CD4-positive, alpha-beta T cell treated with Interleukin-6 for 4 hours (primary cell): ENCODE measurements around the gene PPP2CA.
"Not testable (repeated sequence)": the region's sequence is repeated elsewhere in the genome, so short reads cannot be mapped to it uniquely, and the experiment has no call there.

Source experiments
- DNase-seq: peaks from one replicate; pipeline ENCODE4 v3.0.0-alpha.2; 2020; ENCODE audit warnings: mixed read lengths

PPP2CA gene

GRCh38 chr5:134245101-134245604, 19.3 kb upstream of the PPP2CA start:
- no peak for DNase-seq

DNA sequence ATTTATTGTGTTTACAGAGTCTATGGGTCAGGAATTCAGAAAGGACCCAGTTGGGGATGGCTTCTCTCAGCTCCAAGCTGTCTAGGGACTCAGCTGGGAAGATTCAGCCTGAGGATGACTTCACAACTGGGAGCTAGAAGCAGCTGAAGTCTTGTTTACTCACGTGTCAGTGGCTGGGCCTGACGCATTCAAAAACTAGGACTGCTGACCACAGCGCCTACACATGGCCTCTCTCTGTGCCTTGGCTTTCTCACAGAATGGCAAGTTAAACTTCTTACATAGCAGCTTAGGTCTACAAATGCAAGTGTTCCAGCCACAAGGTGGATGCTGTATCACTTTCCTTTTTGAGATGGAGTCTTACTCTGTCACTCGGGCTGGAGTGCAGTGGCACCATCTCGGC, 16.3 kb upstream of the PPP2CA start:
- DNase-seq = no peak

GRCh38 chr5:134240421-134240962, 14.6 kb upstream of the PPP2CA start:
- no peak for DNase-seq

DNA sequence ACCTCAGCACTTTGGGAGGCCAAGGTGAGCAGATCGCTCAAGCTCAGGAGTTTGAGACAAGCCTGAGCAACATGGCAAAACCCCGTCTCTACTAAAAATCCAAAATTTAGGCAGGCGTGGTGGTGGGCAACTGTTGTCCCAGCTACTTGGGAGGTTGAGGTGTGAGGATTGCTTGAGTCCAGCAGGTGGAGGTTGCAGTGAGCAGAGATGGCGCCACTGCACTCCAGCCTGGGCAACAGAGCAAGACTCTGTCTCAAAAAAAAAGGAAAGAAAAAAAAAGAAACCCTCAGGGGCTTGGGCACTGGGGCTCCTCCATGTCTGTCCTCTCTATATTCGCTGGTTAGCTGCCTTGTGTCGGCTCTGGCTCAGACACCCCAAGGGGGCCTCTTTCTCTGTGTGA, 10.9 kb upstream of the PPP2CA start:
- no peak for DNase-seq

GRCh38 chr5:134236318-134236717, 10.4 kb upstream of the PPP2CA start:
- DNase-seq = no peak

DNA sequence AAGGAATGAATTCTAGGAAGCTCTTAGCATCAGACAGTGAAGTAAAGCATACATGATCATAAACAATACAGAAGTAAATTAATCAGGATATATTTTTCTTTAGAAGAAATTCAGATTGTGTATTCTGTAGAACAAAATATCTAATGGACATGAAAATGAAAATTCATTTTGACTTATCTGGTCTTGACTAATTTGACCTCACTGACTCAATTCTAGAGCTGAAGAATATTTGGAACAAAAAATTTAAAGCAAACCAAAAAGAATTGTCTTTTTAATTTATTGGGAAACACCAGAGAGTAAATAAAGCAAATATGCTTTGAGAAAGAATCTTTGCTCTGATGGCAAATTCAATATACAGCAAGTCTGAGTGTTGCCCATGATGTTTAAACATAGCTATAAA, 2.8 kb upstream of the PPP2CA start:
- DNase-seq = no peak

- DNase-seq = no peak
These were observed 1.9 kb upstream of the PPP2CA start for GRCh38 chr5:134227776-134228175.

DNA sequence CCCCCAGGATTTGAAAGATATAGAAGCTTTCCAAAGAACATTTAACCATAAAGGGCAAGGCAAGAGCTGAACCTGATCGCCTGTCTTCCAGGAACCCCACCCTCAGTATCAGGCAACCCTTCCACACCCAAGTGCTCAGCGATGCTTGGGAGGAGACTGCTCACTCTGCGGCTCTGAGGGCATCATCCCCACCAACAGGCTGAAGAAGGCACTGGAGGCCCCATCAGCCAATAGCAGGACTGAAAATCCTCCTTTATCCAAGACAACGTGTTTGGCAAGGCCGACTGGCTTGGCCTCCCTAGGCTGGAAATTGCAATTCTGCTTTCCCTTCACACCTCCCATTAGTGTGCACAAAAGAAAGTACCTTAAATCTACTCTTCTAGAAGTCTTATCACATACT, 1.4 kb upstream of the PPP2CA start:
- DNase-seq = no peak

GRCh38 chr5:134226441-134227192, 744 bp upstream of the PPP2CA start:
- peak; percentile 79 for DNase-seq

DNA sequence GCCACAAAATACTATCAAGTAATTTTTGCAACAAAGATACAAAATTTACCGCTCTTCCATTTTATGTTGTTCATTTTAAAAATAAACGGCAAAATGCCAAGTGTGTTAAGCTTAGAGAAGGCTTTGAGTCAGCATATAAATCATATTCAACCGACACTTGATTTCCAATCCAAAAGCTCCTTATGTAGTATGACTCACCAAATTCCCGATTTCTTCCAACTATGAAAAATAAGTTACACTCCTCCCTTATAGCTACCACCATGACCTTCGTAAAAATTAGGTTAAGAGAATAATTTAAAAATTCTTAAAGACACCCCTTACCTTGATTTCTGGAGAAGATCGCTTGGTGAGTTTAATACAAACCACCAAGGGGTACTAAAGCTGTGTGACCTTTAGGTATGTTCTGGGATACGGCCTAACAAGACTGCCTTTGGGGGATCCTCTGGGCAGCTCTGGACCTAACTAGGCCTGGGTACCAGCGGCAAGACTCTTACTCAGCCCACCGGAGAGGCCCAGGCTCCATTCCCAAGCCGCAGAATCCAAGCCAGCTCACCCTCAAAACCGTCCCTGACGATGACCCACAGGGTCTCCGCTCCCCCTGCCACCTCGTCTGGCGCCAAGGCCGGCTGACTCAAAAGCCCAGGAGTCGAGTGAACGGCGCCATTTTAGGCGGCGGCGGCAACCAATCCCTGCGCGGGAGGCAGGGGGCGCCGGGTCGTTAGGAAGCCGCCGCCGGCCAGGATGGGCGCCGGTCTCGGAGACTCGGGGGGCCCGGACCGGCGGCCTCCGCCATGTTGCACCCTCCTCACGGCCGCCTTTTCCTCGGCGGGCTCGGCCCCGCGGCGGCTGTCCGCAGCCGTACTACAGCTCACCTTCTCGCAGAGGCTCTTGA, 739 bp downstream of the PPP2CA start:
- DNase-seq = peak; percentile 63

- no peak for DNase-seq
These were observed 2.2 kb downstream of the PPP2CA start for GRCh38 chr5:134223406-134224248.

GRCh38 chr5:134221690-134222089, 4.2 kb downstream of the PPP2CA start:
- not testable (repeated sequence) for DNase-seq

DNA sequence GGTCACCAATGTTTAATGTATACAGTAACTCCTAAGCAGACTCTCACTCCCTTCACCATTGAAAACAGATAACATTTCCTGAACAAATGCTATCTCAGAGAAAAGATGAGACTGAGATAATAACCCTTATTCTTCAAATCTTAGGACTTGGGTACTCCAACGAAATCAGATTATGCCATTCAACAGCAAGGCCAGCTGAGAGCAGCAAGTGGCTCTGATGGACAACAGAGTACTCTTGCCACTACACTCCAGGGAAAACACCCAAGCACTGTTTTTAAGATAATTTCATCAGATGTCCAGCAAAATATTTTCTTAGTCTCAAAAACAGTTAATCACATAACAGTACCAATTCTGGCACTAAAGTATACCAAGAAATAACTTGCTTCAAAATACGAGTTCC, 10.1 kb downstream of the PPP2CA start:
- DNase-seq = no peak

GRCh38 chr5:134211263-134212031, 14.4 kb downstream of the PPP2CA start:
- DNase-seq = not testable (repeated sequence)

DNA sequence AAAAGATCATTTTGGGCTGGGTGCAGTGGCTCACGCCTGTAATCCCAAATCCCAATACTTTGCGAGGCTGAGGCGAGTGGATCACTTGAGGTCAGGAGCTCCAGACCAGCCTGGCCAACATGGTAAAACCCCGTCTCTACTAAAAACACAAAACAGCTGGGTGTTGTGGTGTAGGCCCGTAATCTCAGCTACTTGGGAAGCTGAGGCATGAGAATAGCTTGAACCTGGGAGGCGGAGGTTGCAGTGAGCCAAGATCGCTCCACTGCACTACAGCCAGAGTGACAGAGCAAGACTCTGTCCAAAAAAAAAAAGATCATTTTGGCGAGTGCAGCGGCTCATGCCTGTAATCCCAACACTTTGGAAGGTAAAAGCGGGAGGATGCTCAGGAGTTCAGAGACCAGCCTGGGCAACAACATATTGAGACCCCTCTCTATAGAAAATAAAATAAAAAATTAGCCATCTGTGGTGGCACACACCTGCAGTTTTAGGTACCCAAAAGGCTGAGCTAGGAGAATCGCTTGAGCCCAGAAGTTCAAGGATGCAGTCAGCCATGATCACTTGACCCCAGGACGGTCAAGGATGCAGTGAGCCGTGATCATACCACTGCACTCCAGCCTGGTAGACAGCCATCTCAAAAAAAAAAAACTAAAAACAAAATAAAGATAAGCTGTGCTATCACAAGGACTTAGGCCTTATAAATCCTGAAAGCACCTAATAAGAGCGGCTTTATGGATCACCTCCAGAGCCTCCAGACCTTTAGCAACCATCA, 16.2 kb downstream of the PPP2CA start:
- no peak for DNase-seq

- DNase-seq = no peak
These were observed 18.2 kb downstream of the PPP2CA start for GRCh38 chr5:134207696-134208095.

- DNase-seq = no peak
These were observed 19.2 kb downstream of the PPP2CA start for GRCh38 chr5:134206627-134207160.

GRCh38 chr5:134204575-134204974, 21.3 kb downstream of the PPP2CA start:
- no peak for DNase-seq

GRCh38 chr5:134203630-134204029, 22.2 kb downstream of the PPP2CA start:
- DNase-seq = no peak

GRCh38 chr5:134195666-134196065, 30.2 kb downstream of the PPP2CA start:
- no peak for DNase-seq

DNA sequence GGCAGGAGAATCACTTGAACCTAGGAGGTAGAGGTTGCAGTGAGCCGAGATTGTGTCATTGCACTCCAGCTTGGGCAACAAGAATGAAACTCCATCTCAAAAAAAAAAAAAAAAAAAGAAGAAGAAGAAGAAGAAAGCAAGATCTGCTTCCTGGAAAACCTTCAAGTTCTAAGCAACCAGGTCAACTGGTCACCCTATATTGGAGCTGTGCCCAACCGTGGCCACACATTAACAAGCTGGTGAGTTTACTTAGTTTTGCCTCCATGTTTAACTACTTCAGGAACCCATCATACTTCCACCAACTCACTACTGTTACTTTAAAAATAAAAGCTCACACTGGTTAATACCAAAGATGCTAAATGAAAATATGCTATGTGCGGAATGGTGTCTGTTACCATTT, 36.8 kb downstream of the PPP2CA start:
- no peak for DNase-seq
